OCI-LY3 (cell line): ENCODE data around the gene TPM4.
A peak's percentile ranks its signal among the peaks of the same experiment; 100 is the strongest.

Experiments
- H2AFZ ChIP-seq: fragments of 200-600, 300-600 bp; shearing (Covaris generic); 2 replicates; pipeline ENCODE4 v1.6.0; 2014; ENCODE audit warnings: antibody characterized with exemption, low read depth, low read length
- H3K27ac ChIP-seq: fragments of 200-600, 300-600 bp; sonication (generic); 2 replicates; pipeline ENCODE4 v1.5.1; 2014; ENCODE audit warnings: mild to moderate bottlenecking, low read length, moderate library complexity, mixed read lengths
- H3K27me3 ChIP-seq: fragments of 200-600, 300-600 bp; sonication (generic); 2 replicates; pipeline ENCODE4 v1.6.1; 2014; ENCODE audit warnings: low read depth, low read length, mixed read lengths
- H3K36me3 ChIP-seq: fragments of 200-600, 300-600 bp; sonication (generic); replicated peaks from 2 replicates; pipeline ENCODE3; 2014; ENCODE audit warnings: low read depth, low read length, mixed read lengths
- H3K4me1 ChIP-seq: fragments of 300-600, 200-600 bp; sonication (generic); 2 replicates; pipeline ENCODE4 v1.6.1; 2014; ENCODE audit warnings: low read length, mixed read lengths
- H3K4me2 ChIP-seq: fragments of 200-600, 300-600 bp; sonication (generic); 2 replicates; pipeline ENCODE4 v1.6.1; 2014; ENCODE audit warnings: low read length, mixed read lengths
- H3K4me3 ChIP-seq: fragments of 300-600, 200-600 bp; sonication (generic); 2 replicates; pipeline ENCODE4 v1.5.1; 2014; ENCODE audit warnings: antibody characterized with exemption, mild to moderate bottlenecking, low read length, moderate library complexity
- H3K79me2 ChIP-seq: fragments of 300-600, 200-600 bp; shearing (Covaris generic); 2 replicates; pipeline ENCODE4 v1.6.1; 2014; ENCODE audit warnings: mild to moderate bottlenecking, low read length, mixed read lengths
- H3K9ac ChIP-seq: fragments of 300-600, 200-600 bp; shearing (Covaris generic); 2 replicates; pipeline ENCODE4 v1.6.0; 2014; ENCODE audit warnings: mild to moderate bottlenecking, low read length, moderate library complexity
- H3K9me3 ChIP-seq: fragments of 200-600, 300-600 bp; shearing (Covaris generic); 2 replicates; pipeline ENCODE4 v1.6.1; 2014; ENCODE audit warnings: low read length, mixed read lengths; ENCODE audit not compliant: insufficient read depth
- H4K20me1 ChIP-seq: fragments of 200-600, 300-600 bp; sonication (generic); 2 replicates; pipeline ENCODE4 v1.6.1; 2016; ENCODE audit warnings: low read length, mixed read lengths; ENCODE audit not compliant: insufficient read depth
- EZH2phosphoT487 ChIP-seq: fragments of 200-600 bp; shearing (Covaris generic); IDR thresholded peaks from 2 replicates; pipeline ENCODE4 v1.6.1; 2018; ENCODE audit warnings: antibody characterized with exemption, mixed run types, low read depth
- TF ChIP-seq, protein P1 (sequence below): fragments of 200-600, 300-600 bp; sonication (generic); IDR thresholded peaks from 2 replicates; pipeline ENCODE4 v1.5.1; 2014; ENCODE audit warnings: antibody characterized with exemption, low read length, low read depth

Gene TPM4

DNA sequence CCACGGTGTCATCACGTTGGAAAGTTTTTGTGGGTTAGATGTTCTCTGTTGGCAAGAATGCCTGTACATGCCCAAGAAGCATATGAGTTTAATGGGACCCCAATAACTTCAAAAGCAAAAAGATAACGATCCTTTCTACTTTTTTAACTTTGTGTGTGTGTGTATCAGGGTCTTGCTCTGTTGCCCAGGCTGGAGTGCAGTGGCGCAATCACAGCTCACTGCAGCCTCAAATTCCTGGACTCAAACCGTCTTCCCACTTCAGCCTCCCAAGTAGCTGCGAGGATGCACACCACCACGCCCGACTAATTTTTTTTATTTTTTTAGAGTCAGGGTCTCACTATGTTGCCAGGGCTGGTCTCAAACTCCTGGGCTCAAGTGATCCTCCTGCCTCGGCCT is 34.3 kb upstream of the TPM4 start:
- H3K4me2 ChIP-seq, result peak overlapping the region; percentile 69
- no peaks in the 10 kb centered on the region for H3K36me3 ChIP-seq
- H3K9me3 ChIP-seq, result no peaks in the 10 kb centered on the region
- H2AFZ ChIP-seq, result peak overlapping the region; percentile 33
- no peaks in the 10 kb centered on the region for H3K27me3 ChIP-seq
- TF ChIP-seq, protein P1, sequence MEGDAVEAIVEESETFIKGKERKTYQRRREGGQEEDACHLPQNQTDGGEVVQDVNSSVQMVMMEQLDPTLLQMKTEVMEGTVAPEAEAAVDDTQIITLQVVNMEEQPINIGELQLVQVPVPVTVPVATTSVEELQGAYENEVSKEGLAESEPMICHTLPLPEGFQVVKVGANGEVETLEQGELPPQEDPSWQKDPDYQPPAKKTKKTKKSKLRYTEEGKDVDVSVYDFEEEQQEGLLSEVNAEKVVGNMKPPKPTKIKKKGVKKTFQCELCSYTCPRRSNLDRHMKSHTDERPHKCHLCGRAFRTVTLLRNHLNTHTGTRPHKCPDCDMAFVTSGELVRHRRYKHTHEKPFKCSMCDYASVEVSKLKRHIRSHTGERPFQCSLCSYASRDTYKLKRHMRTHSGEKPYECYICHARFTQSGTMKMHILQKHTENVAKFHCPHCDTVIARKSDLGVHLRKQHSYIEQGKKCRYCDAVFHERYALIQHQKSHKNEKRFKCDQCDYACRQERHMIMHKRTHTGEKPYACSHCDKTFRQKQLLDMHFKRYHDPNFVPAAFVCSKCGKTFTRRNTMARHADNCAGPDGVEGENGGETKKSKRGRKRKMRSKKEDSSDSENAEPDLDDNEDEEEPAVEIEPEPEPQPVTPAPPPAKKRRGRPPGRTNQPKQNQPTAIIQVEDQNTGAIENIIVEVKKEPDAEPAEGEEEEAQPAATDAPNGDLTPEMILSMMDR, result no peak
- TF ChIP-seq EZH2phosphoT487, result no peak
- H3K4me1 ChIP-seq, result peaks cover 4% of the 10 kb centered on the region; the same call in 1 of the 2 replicates
- no peak overlapping the region for H3K27ac ChIP-seq
- no peaks in the 10 kb centered on the region for H3K79me2 ChIP-seq
- H3K4me3 ChIP-seq, result peak overlapping the region; percentile 58
- H3K9ac ChIP-seq, result peak overlapping the region; percentile 29
- no peaks in the 10 kb centered on the region for H4K20me1 ChIP-seq

DNA sequence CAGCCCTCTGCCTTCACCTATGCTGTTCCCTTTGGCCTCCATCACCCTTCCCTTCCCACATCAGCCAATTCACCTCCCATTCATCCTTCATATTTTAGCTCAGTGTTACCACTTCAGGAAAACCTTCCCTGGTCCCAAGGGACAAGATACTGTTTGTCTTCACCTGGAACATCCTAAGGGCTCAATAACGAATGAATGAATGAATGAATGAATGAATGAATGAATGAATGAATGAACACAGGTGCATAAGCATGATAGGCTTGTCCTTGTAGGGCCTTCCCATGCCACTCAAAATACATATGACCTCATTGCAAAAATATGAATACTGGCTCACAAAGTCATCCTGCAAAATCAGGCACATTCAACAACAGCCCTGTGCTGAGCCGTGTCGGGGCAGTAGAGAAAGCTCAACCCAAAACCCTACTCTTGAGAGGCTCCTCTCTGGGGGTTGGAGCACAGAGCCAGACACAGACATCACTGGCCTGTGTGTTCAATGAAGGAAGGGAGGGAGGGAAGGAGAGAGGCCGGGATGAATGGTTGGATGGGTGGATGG is 33.7 kb upstream of the TPM4 start:
- H3K4me2 ChIP-seq, result no peak overlapping the region
- H3K27me3 ChIP-seq, result no peaks in the 10 kb centered on the region
- no peaks in the 10 kb centered on the region for H3K79me2 ChIP-seq
- no peak overlapping the region for H3K9ac ChIP-seq
- no peaks in the 10 kb centered on the region for H3K36me3 ChIP-seq
- H4K20me1 ChIP-seq, result no peaks in the 10 kb centered on the region
- H3K4me3 ChIP-seq, result no peak overlapping the region
- H3K9me3 ChIP-seq, result no peaks in the 10 kb centered on the region
- no peak overlapping the region for H3K27ac ChIP-seq
- H2AFZ ChIP-seq, result no peak overlapping the region
- peaks cover 4% of the 10 kb centered on the region; the same call in 1 of the 2 replicates for H3K4me1 ChIP-seq
- TF ChIP-seq EZH2phosphoT487, result no peak
- TF ChIP-seq, protein P1, result no peak

DNA sequence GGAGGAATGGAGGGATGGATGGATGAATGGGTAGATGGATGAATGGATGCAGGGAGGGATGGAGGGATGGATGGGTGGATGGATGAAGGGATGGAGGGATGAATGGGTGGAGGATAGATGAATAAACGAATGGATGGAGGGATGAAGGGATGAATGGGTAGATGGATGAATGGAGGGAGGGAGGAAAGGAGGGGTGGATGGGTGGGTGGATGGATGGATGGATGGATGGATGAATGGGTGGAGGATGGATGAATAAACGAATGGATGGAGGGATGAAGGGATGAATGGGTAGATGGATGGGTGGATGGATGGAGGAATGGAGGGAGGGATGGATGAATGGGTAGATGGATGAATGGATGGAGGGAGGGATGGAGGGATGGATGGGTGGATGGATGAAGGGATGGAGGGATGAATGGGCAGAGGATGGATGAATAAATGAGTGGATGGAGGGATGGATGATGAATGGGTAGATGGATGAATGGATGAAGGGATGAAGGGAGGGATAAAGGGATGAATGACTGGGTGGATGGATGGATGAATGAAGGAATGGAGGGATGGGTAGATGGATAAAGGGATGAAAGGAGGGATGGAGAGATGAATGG is 33.0 kb upstream of the TPM4 start:
- Histone ChIP-seq H3K4me3 (no peak overlapping the region), H4K20me1 (no peaks in the 10 kb centered on the region)

DNA sequence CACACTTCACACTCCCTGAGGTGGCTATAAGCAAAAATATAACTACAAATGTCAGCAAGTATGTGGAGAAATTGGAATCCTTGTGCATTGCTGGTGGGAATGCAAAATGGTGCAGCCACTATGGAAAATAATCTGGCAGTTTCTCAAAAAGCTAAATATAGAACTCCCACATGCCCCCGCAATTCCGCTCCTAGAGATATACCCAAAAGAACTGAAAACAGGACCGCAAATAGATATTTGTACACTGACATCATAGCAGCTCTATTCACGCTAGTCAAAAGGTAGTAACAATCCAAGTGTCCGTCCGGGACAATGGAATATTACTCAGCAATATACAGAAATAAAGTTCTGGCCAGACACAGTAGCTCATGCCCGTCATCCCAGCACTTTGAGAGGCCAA is 31.5 kb upstream of the TPM4 start:
- no peak overlapping the region for H3K4me3 ChIP-seq
- TF ChIP-seq, protein P1, result no peak
- no peak for TF ChIP-seq EZH2phosphoT487

More for the DNA sequence above, 33.0 kb upstream of the TPM4 start:
- H3K4me2 ChIP-seq, result no peak overlapping the region
- no peaks in the 10 kb centered on the region for H3K79me2 ChIP-seq
- H3K9me3 ChIP-seq, result no peaks in the 10 kb centered on the region
- TF ChIP-seq EZH2phosphoT487, result no peak
- TF ChIP-seq, protein P1, result no peak
- H3K36me3 ChIP-seq, result no peaks in the 10 kb centered on the region
- no peak overlapping the region for H3K9ac ChIP-seq
- no peak overlapping the region for H2AFZ ChIP-seq
- peaks cover 4% of the 10 kb centered on the region; the same call in 1 of the 2 replicates for H3K4me1 ChIP-seq
- no peaks in the 10 kb centered on the region for H3K27me3 ChIP-seq
- H3K27ac ChIP-seq, result no peak overlapping the region

More for the DNA sequence above, 31.5 kb upstream of the TPM4 start:
- H3K4me2 ChIP-seq, result no peak overlapping the region
- H4K20me1 ChIP-seq, result no peaks in the 10 kb centered on the region
- H3K9me3 ChIP-seq, result no peaks in the 10 kb centered on the region
- no peak overlapping the region for H2AFZ ChIP-seq
- no peak overlapping the region for H3K9ac ChIP-seq
- H3K27me3 ChIP-seq, result peaks cover under 1% of the 10 kb centered on the region; the same call in 1 of the 2 replicates
- peaks cover 4% of the 10 kb centered on the region; the same call in 1 of the 2 replicates for H3K4me1 ChIP-seq
- H3K79me2 ChIP-seq, result no peaks in the 10 kb centered on the region
- no peak overlapping the region for H3K27ac ChIP-seq
- no peaks in the 10 kb centered on the region for H3K36me3 ChIP-seq
